OCI-LY1 (cell line): Measurements from ENCODE around the gene GPR137B.

ENCODE experiments used
- H2AFZ ChIP-seq: fragments of 200-600 bp; sonication (generic), shearing (Covaris generic); 2 replicates; pipeline ENCODE4 v1.6.0; 2014; ENCODE audit warnings: antibody characterized with exemption, mild to moderate bottlenecking, low read length
- H3F3A ChIP-seq: fragments of 200-600 bp; sonication (generic), shearing (Covaris generic); 2 replicates; pipeline ENCODE4 v1.6.0; 2014; ENCODE audit warnings: mild to moderate bottlenecking, antibody characterized with exemption, low read length, moderate library complexity; ENCODE audit not compliant: insufficient read depth
- H3K27ac ChIP-seq: fragments of 200-600 bp; sonication (generic); 2 replicates; pipeline ENCODE4 v1.5.1; 2014; ENCODE audit warnings: low read length, mixed run types, mild to moderate bottlenecking, low read depth; ENCODE audit not compliant: poor library complexity, severe bottlenecking
- H3K27me3 ChIP-seq: fragments of 200-600 bp; sonication (generic); 2 replicates; pipeline ENCODE4 v1.6.0; 2014; ENCODE audit warnings: antibody characterized with exemption, mild to moderate bottlenecking, low read length, moderate library complexity; ENCODE audit not compliant: insufficient read depth
- H3K36me3 ChIP-seq: fragments of 200-600 bp; sonication (generic); 2 replicates; pipeline ENCODE4 v1.6.1; 2014; ENCODE audit warnings: mild to moderate bottlenecking, antibody characterized with exemption, low read length, moderate library complexity, mixed read lengths; ENCODE audit not compliant: insufficient read depth
- H3K4me1 ChIP-seq: fragments of 200-600 bp; sonication (generic); 2 replicates; pipeline ENCODE4 v1.5.1; 2014; ENCODE audit warnings: mild to moderate bottlenecking, low read length, moderate library complexity; ENCODE audit not compliant: insufficient read depth, severe bottlenecking
- H3K4me2 ChIP-seq: fragments of 200-600 bp; sonication (generic), shearing (Covaris generic); 2 replicates; pipeline ENCODE4 v1.6.1; 2014; ENCODE audit warnings: low read length
- H3K4me3 ChIP-seq: fragments of 200-600 bp; sonication (generic); 2 replicates; pipeline ENCODE4 v1.5.1; 2014; ENCODE audit warnings: low read length, low read depth, mild to moderate bottlenecking, mixed read lengths; ENCODE audit not compliant: poor library complexity, severe bottlenecking
- H3K79me2 ChIP-seq: fragments of 200-600 bp; shearing (Covaris generic); 2 replicates; pipeline ENCODE4 v1.6.1; 2016; ENCODE audit warnings: mixed run types, low read length, mixed read lengths; ENCODE audit not compliant: insufficient read depth
- H3K9ac ChIP-seq: fragments of 200-600 bp; sonication (generic), shearing (Covaris generic); 2 replicates; pipeline ENCODE4 v1.6.1; 2014; ENCODE audit warnings: mild to moderate bottlenecking, low read length, mixed read lengths
- H3K9me2 ChIP-seq: fragments of 200-600 bp; sonication (generic), shearing (Covaris generic); 2 replicates; pipeline ENCODE4 v1.6.1; 2014; ENCODE audit warnings: low read depth, mild to moderate bottlenecking, low read length, mixed read lengths
- H3K9me3 ChIP-seq: fragments of 200-600 bp; shearing (Covaris generic); 2 replicates; pipeline ENCODE4 v1.6.1; 2014; ENCODE audit warnings: low read length, mixed read lengths
- H4K20me1 ChIP-seq: fragments of 200-600 bp; sonication (generic), shearing (Covaris generic); 2 replicates; pipeline ENCODE4 v1.6.0; 2016; ENCODE audit warnings: mild to moderate bottlenecking, low read length; ENCODE audit not compliant: insufficient read depth
- EZH2 ChIP-seq: fragments of 200-600 bp; sonication (generic), shearing (Covaris generic); IDR thresholded peaks from 2 replicates; pipeline ENCODE4 v1.8.0; 2017; ENCODE audit warnings: borderline replicate concordance, mixed run types, mild to moderate bottlenecking, antibody characterized with exemption, low read length, moderate library complexity, mixed read lengths
- TF ChIP-seq, protein P1 (sequence below): fragments of 200-600 bp; sonication (generic), shearing (Covaris generic); IDR thresholded peaks from 2 replicates; pipeline ENCODE4 v1.5.1; 2017; ENCODE audit warnings: mild to moderate bottlenecking, antibody characterized with exemption, low read length, moderate library complexity, mixed read lengths

The GPR137B gene

DNA sequence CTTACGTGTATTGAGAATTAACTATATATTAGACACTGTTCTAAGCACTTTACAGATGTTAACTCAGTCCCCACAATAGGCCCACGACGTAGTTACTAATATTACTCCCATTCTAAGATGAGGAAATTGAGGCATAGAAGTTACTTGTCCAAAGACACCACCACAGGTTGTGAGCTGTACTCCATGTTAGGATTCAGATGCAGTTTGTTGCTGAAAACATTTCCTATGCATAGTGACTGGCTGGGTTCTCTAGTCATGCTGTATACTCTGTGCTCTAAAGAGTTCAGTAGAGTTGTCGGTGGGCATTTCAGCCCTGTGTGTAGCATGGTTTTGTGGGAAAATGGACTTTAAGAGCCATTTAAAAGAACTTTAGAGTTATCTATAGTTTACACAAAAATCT lies 65.2 kb downstream of the GPR137B start:
- H3K4me2 ChIP-seq: no peak overlapping the region
- no peak overlapping the region for H3K27ac ChIP-seq
- no peaks in the 10 kb centered on the region for H3K4me1 ChIP-seq
- no peaks in the 10 kb centered on the region for H3K9me3 ChIP-seq
- H3F3A ChIP-seq: no peaks in the 10 kb centered on the region
- H4K20me1 ChIP-seq: no peaks in the 10 kb centered on the region
- no peak for TF ChIP-seq EZH2
- no peaks in the 10 kb centered on the region for H3K27me3 ChIP-seq
- no peak overlapping the region for H3K4me3 ChIP-seq
- H3K9me2 ChIP-seq: no peaks in the 10 kb centered on the region
- peaks cover 67% of the 10 kb centered on the region for H3K36me3 ChIP-seq
- no peak overlapping the region for H3K9ac ChIP-seq
- no peak overlapping the region for H2AFZ ChIP-seq
- no peaks in the 10 kb centered on the region for H3K79me2 ChIP-seq

- Histone ChIP-seq H3K4me3 (no peak overlapping the region), H3K4me1 (no peaks in the 10 kb centered on the region), H3K9me2 (no peaks in the 10 kb centered on the region), H3K79me2 (no peaks in the 10 kb centered on the region), H2AFZ (no peak overlapping the region), H3K27me3 (no peaks in the 10 kb centered on the region), H3K36me3 (peaks cover 52% of the 10 kb centered on the region), H3F3A (no peaks in the 10 kb centered on the region), H4K20me1 (no peaks in the 10 kb centered on the region), H3K9me3 (no peaks in the 10 kb centered on the region), H3K4me2 (no peak overlapping the region), H3K9ac (no peak overlapping the region), H3K27ac (no peak overlapping the region)
- no peak for TF ChIP-seq EZH2
- TF ChIP-seq, protein P1, sequence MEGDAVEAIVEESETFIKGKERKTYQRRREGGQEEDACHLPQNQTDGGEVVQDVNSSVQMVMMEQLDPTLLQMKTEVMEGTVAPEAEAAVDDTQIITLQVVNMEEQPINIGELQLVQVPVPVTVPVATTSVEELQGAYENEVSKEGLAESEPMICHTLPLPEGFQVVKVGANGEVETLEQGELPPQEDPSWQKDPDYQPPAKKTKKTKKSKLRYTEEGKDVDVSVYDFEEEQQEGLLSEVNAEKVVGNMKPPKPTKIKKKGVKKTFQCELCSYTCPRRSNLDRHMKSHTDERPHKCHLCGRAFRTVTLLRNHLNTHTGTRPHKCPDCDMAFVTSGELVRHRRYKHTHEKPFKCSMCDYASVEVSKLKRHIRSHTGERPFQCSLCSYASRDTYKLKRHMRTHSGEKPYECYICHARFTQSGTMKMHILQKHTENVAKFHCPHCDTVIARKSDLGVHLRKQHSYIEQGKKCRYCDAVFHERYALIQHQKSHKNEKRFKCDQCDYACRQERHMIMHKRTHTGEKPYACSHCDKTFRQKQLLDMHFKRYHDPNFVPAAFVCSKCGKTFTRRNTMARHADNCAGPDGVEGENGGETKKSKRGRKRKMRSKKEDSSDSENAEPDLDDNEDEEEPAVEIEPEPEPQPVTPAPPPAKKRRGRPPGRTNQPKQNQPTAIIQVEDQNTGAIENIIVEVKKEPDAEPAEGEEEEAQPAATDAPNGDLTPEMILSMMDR: no peak
These were observed 66.8 kb downstream of the GPR137B start for GRCh38 chr1:236209185-236209584.

DNA sequence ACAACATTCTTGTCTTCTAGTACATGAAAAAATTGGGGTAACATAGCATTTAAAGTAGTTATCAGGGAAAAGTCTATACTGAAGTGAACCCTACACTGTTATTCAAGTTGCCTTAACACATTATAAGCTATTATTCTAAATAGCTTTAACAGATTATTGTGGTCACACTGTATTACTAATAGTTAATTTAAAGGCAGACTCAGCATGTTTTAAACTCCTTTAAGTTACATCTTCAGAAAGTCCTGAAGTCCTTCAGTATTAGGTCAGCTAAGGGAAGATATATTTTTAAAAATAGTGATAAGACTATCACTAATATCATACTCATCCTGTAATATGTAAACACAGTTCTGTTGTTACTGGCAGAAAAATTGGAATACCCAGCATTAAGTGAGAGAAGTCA lies 67.4 kb downstream of the GPR137B start:
- Histone ChIP-seq H3F3A (no peaks in the 10 kb centered on the region), H3K36me3 (peaks cover 50% of the 10 kb centered on the region), H3K9ac (no peak overlapping the region), H3K4me1 (no peaks in the 10 kb centered on the region), H3K9me3 (no peaks in the 10 kb centered on the region), H3K79me2 (no peaks in the 10 kb centered on the region), H3K4me3 (no peak overlapping the region), H3K9me2 (no peaks in the 10 kb centered on the region), H3K4me2 (no peak overlapping the region), H2AFZ (no peak overlapping the region), H4K20me1 (no peaks in the 10 kb centered on the region), H3K27me3 (no peaks in the 10 kb centered on the region), H3K27ac (no peak overlapping the region)
- TF ChIP-seq EZH2: no peak
- TF ChIP-seq, protein P1: no peak

- H3K36me3 ChIP-seq: peaks cover 32% of the 10 kb centered on the region; the same call in 1 of the 2 replicates
- H3K4me3 ChIP-seq: no peak overlapping the region
- H3K79me2 ChIP-seq: no peaks in the 10 kb centered on the region
- no peak overlapping the region for H3K9ac ChIP-seq
- no peaks in the 10 kb centered on the region for H4K20me1 ChIP-seq
- H3F3A ChIP-seq: no peaks in the 10 kb centered on the region
- H3K9me3 ChIP-seq: no peaks in the 10 kb centered on the region
- TF ChIP-seq, protein P1: no peak
- no peak for TF ChIP-seq EZH2
- no peaks in the 10 kb centered on the region for H3K27me3 ChIP-seq
- H3K4me2 ChIP-seq: no peak overlapping the region
- H3K4me1 ChIP-seq: no peaks in the 10 kb centered on the region
- H3K27ac ChIP-seq: no peak overlapping the region
- H3K9me2 ChIP-seq: no peaks in the 10 kb centered on the region
- no peak overlapping the region for H2AFZ ChIP-seq
These were observed 69.5 kb downstream of the GPR137B start for GRCh38 chr1:236211815-236212214.
